HG03103 (cell line): ENCODE data around the gene MTCP1.

Experiments
- ATAC-seq: cut with Tn5 transposase; IDR thresholded peaks from one replicate; pipeline ENCODE4 v1.9.1; 2021; ENCODE audit warnings: low read depth; ENCODE audit not compliant: unreplicated experiment

MTCP1 gene

GRCh38 chrX:155055494-155055893 lies 15.4 kb downstream of the MTCP1 start:
- ATAC-seq = no peak

GRCh38 chrX:155054255-155054654 lies 16.7 kb downstream of the MTCP1 start:
- no peak for ATAC-seq

- ATAC-seq = no peak
Observed at GRCh38 chrX:155053656-155054055, 17.3 kb downstream of the MTCP1 start.

- no peak for ATAC-seq
Observed at GRCh38 chrX:155052738-155053498, 18.0 kb downstream of the MTCP1 start.

GRCh38 chrX:155048977-155049619 lies 21.8 kb downstream of the MTCP1 start:
- ATAC-seq = no peak

- ATAC-seq = no peak
Observed at GRCh38 chrX:155046811-155047528, 24.0 kb downstream of the MTCP1 start.

- ATAC-seq = no peak
Observed at GRCh38 chrX:155046129-155046810, 24.7 kb downstream of the MTCP1 start.

- ATAC-seq = no peak
Observed at GRCh38 chrX:155035688-155036087, 35.2 kb downstream of the MTCP1 start.

GRCh38 chrX:155031657-155032056 lies 39.3 kb downstream of the MTCP1 start:
- no peak for ATAC-seq

- ATAC-seq = no peak
Observed at GRCh38 chrX:155028877-155029291, 42.1 kb downstream of the MTCP1 start.

- ATAC-seq = no peak
Observed at GRCh38 chrX:155028129-155028528, 42.8 kb downstream of the MTCP1 start.

GRCh38 chrX:155027509-155028066 lies 43.3 kb downstream of the MTCP1 start:
- no peak for ATAC-seq

- ATAC-seq = peak; percentile 89
Observed at GRCh38 chrX:155026727-155027508, 44.0 kb downstream of the MTCP1 start, which contains the start of gene FUNDC2. FUNDC2 (plus strand) TSS chrX:155026844; CDS start chrX:155026939, 95 bp downstream.

GRCh38 chrX:155026420-155026726 lies 44.6 kb downstream of the MTCP1 start:
- ATAC-seq = no peak

GRCh38 chrX:155023907-155024833 lies 46.8 kb downstream of the MTCP1 start:
- ATAC-seq = no peak

GRCh38 chrX:155022585-155022984 lies 48.4 kb downstream of the MTCP1 start, which contains the start of gene F8:
F8 (minus strand) TSS chrX:155022723; CDS start chrX:155022552, 171 bp downstream.
- ATAC-seq = no peak

- no peak for ATAC-seq
Observed at GRCh38 chrX:155020591-155020990, 50.3 kb downstream of the MTCP1 start.
